HEK293 (cell line): Measurements from ENCODE around the gene RYR2.

Source experiments
- CTCF ChIA-PET: fragments of 350-600 bp; formaldehyde crosslinking; extraction: SDS; loops from one replicate; lab custom pipeline; 2021; ENCODE audit warnings: antibody characterized with exemption; lab: Yijun Ruan, JAX
- POLR2A ChIA-PET: fragments of 300-600 bp; formaldehyde crosslinking; extraction: SDS; loops from one replicate; lab custom pipeline; 2020; ENCODE audit warnings: antibody characterized with exemption, inconsistent platforms; lab: Yijun Ruan, JAX
- H3K27ac ChIP-seq: fragments of 200-500 bp; sonication (Bioruptor generic); 2 replicates; pipeline ENCODE4 v1.5.1; 2014; ENCODE audit warnings: low read depth, low read length, control low read depth, inconsistent platforms; ENCODE audit errors: extremely low read depth
- H3K36me3 ChIP-seq, 2 experiments: fragments of 200-500 bp in 1 of 2; sonication (Bioruptor generic) in 1 of 2; 1 replicate in 1 of 2; 2 replicates in 1 of 2; pipeline ENCODE4 v1.5.1; 2014 to 2017; ENCODE audit warnings: inconsistent platforms in 2 of 2, low read length in 2 of 2; ENCODE audit not compliant: control insufficient read depth in 2 of 2, insufficient read depth in 1 of 2
- H3K4me1 ChIP-seq: fragments of 200-500 bp; sonication (Bioruptor generic); 2 replicates; pipeline ENCODE4 v1.5.1; 2014; ENCODE audit warnings: mild to moderate bottlenecking, low read length, inconsistent platforms; ENCODE audit not compliant: control insufficient read depth, insufficient read depth
- H3K4me3 ChIP-seq: 2 replicates; pipeline ENCODE4 v1.5.1; 2011; ENCODE audit warnings: low read depth, mild to moderate bottlenecking, control low read depth, low read length, moderate library complexity
- H3K9me3 ChIP-seq: fragments of 200-500 bp; sonication (Bioruptor generic); 2 replicates; pipeline ENCODE4 v1.5.1; 2014; ENCODE audit warnings: low read depth, low read length, inconsistent platforms; ENCODE audit not compliant: control insufficient read depth, insufficient read depth
- KLF16 ChIP-seq: fragments of 450-650 bp; formaldehyde crosslinking; IDR thresholded peaks from 2 replicates; pipeline ENCODE4 v1.5.1; 2017; ENCODE audit warnings: missing biosample characterization, missing genetic modification characterization
- KLF8 ChIP-seq: fragments of 450-650 bp; formaldehyde crosslinking; IDR thresholded peaks from 2 replicates; pipeline ENCODE4 v1.5.1; 2016; ENCODE audit warnings: missing biosample characterization, missing genetic modification characterization
- ZBTB7A ChIP-seq: fragments of 450-650 bp; formaldehyde crosslinking; IDR thresholded peaks from 2 replicates; pipeline ENCODE4 v1.5.1; 2016; ENCODE audit warnings: low read depth, missing biosample characterization, missing genetic modification characterization
- ZFP41 ChIP-seq: fragments of 450-650 bp; formaldehyde crosslinking; IDR thresholded peaks from 2 replicates; pipeline ENCODE4 v1.5.1; 2016; ENCODE audit warnings: missing biosample characterization, missing genetic modification characterization, borderline replicate concordance
- ZNF169 ChIP-seq: fragments of 450-650 bp; formaldehyde crosslinking; IDR thresholded peaks from 2 replicates; pipeline ENCODE4 v1.5.1; 2016; ENCODE audit warnings: missing biosample characterization, missing genetic modification characterization
- ZNF174 ChIP-seq: fragments of 450-650 bp; formaldehyde crosslinking; IDR thresholded peaks from 2 replicates; pipeline ENCODE4 v1.5.0; 2017; ENCODE audit warnings: missing biosample characterization, mild to moderate bottlenecking, missing genetic modification characterization
- ZNF26 ChIP-seq: fragments of 450-650 bp; formaldehyde crosslinking; IDR thresholded peaks from 2 replicates; pipeline ENCODE4 v1.5.1; 2016; ENCODE audit warnings: missing biosample characterization, missing genetic modification characterization
- ZNF280C ChIP-seq: fragments of 450-650 bp; formaldehyde crosslinking; IDR thresholded peaks from 2 replicates; pipeline ENCODE4 v1.5.1; 2016; ENCODE audit warnings: missing biosample characterization, missing genetic modification characterization
- ZNF292 ChIP-seq: fragments of 450-650 bp; formaldehyde crosslinking; IDR thresholded peaks from 2 replicates; pipeline ENCODE4 v1.5.1; 2016; ENCODE audit warnings: low read depth, missing biosample characterization, missing genetic modification characterization, borderline replicate concordance
- ZNF398 ChIP-seq: fragments of 450-650 bp; formaldehyde crosslinking; IDR thresholded peaks from 2 replicates; pipeline ENCODE4 v1.5.1; 2017; ENCODE audit warnings: missing biosample characterization, missing genetic modification characterization
- ZNF449 ChIP-seq: fragments of 450-650 bp; formaldehyde crosslinking; IDR thresholded peaks from 2 replicates; pipeline ENCODE4 v1.5.1; 2017; ENCODE audit warnings: missing biosample characterization, mild to moderate bottlenecking, missing genetic modification characterization, moderate library complexity
- ZNF513 ChIP-seq: fragments of 450-650 bp; IDR thresholded peaks from 2 replicates; pipeline ENCODE4 v1.5.1; 2018; ENCODE audit warnings: missing biosample characterization, missing genetic modification characterization
- ZNF518A ChIP-seq: fragments of 450-650 bp; formaldehyde crosslinking; conservative IDR thresholded peaks from 2 replicates; pipeline ENCODE4 v1.5.1; 2016; ENCODE audit warnings: low read depth, missing biosample characterization, missing genetic modification characterization
- ZNF521 ChIP-seq: fragments of 450-650 bp; formaldehyde crosslinking; IDR thresholded peaks from 2 replicates; pipeline ENCODE4 v1.5.1; 2017; ENCODE audit warnings: missing biosample characterization, mild to moderate bottlenecking, missing genetic modification characterization
- ZNF544 ChIP-seq: fragments of 450-650 bp; formaldehyde crosslinking; IDR thresholded peaks from 2 replicates; pipeline ENCODE4 v1.5.0; 2017; ENCODE audit warnings: missing biosample characterization, missing genetic modification characterization
- ZNF596 ChIP-seq: fragments of 450-650 bp; IDR thresholded peaks from 2 replicates; pipeline ENCODE4 v1.5.0; 2018; ENCODE audit warnings: missing biosample characterization, mild to moderate bottlenecking, missing genetic modification characterization, moderate library complexity
- ZNF629 ChIP-seq: fragments of 450-650 bp; formaldehyde crosslinking; IDR thresholded peaks from 2 replicates; pipeline ENCODE4 v1.5.1; 2017; ENCODE audit warnings: missing biosample characterization, missing genetic modification characterization
- ZNF645 ChIP-seq: fragments of 450-650 bp; formaldehyde crosslinking; IDR thresholded peaks from 2 replicates; pipeline ENCODE4; 2016; ENCODE audit warnings: missing biosample characterization, missing genetic modification characterization
- ZNF707 ChIP-seq: fragments of 450-650 bp; formaldehyde crosslinking; IDR thresholded peaks from 2 replicates; pipeline ENCODE4 v1.5.1; 2016; ENCODE audit warnings: missing biosample characterization, missing genetic modification characterization
- ZNF792 ChIP-seq: fragments of 450-650 bp; formaldehyde crosslinking; IDR thresholded peaks from 2 replicates; pipeline ENCODE4 v1.5.1; 2016; ENCODE audit warnings: missing biosample characterization, missing genetic modification characterization

Gene RYR2

GRCh38 chr1:237873487-237874211, 831.7 kb downstream of the RYR2 start (continued):
- TF ChIP-seq ZNF398 (no peak; the same call in 1 of the 2 replicates), KLF8 (tag by site-specific recombination) (peak; percentile 49; the same call in 1 of the 2 replicates), ZNF645 (tag by site-specific recombination) (no peak), ZNF292 (tag by site-specific recombination) (no peak), ZNF521 (tag by site-specific recombination) (no peak), ZNF792 (tag by site-specific recombination) (no peak), ZNF26 (tag by site-specific recombination) (no peak), ZFP41 (tag by site-specific recombination) (no peak), ZNF544 (tag by site-specific recombination) (no peak), ZNF596 (no peak), ZNF518A (tag by site-specific recombination) (no peak)
- TF ChIP-seq, all 188 proteins: peak for 32

GRCh38 chr1:237875291-237875690, 833.3 kb downstream of the RYR2 start:
- POLR2A ChIA-PET = no interaction called here
- no peak overlapping the region for H3K4me3 ChIP-seq
- H3K27ac ChIP-seq = no peak overlapping the region
- CTCF ChIA-PET = interaction anchor here (0.6 to 5.1 kb wide), 5 partner anchors 11 to 240 kb away, joined by 3 to 56 read pairs (median 4); no protein-coding TSS in a partner anchor
- no peaks in the 10 kb centered on the region for H3K9me3 ChIP-seq
- H3K36me3 ChIP-seq = no peaks in the 10 kb centered on the region
- H3K4me1 ChIP-seq = peaks cover 12% of the 10 kb centered on the region
- no peak for TF ChIP-seq ZNF169
- no peak for TF ChIP-seq ZNF707 (tag by site-specific recombination)
- no peak for TF ChIP-seq KLF16 (tag by site-specific recombination)
- no peak for TF ChIP-seq ZNF513
- TF ChIP-seq ZNF292 (tag by site-specific recombination) = no peak
- no peak for TF ChIP-seq ZNF629
- no peak for TF ChIP-seq ZNF174
- TF ChIP-seq ZNF449 = no peak
- TF ChIP-seq ZNF280C (tag by site-specific recombination) = no peak
- no peak for TF ChIP-seq ZBTB7A (tag by site-specific recombination)
